Activated CD4-positive, alpha-beta memory T cell treated with anti-CD3 and anti-CD28 coated beads for 36 hours (primary cell): ENCODE data around the gene PARP8. TPM values are rescaled to one million over a fixed set of nuclear protein-coding genes. Genes with fewer than 3 reads are reported as not detected.

Experiments
- CTCF ChIA-PET: fragments of 350-600 bp; sonication (Branson Sonifier 250); formaldehyde crosslinking; loops from one replicate; lab custom pipeline; 2021; ENCODE audit warnings: antibody characterized with exemption, inconsistent platforms; lab: Charles Lee
- POLR2A ChIA-PET: fragments of 350-600 bp; sonication (Branson Sonifier 250); formaldehyde crosslinking; loops from one replicate; lab custom pipeline; 2021; ENCODE audit warnings: antibody characterized with exemption; lab: Charles Lee
- DNase-seq: peaks from one replicate; pipeline ENCODE4 v3.0.0-alpha.2; 2020
- H3K27ac Mint-ChIP-seq: one replicate; pipeline ENCODE4 v1.8.0; 2021; ENCODE audit warnings: mixed read lengths
- H3K27me3 Mint-ChIP-seq: one replicate; pipeline ENCODE4 v1.8.0; 2021; ENCODE audit warnings: mixed read lengths
- H3K36me3 Mint-ChIP-seq: one replicate; pipeline ENCODE4 v1.8.0; 2021; ENCODE audit warnings: mixed read lengths
- H3K4me1 Mint-ChIP-seq: one replicate; pipeline ENCODE4 v1.8.0; 2021; ENCODE audit warnings: low read depth, mixed read lengths
- H3K4me3 Mint-ChIP-seq: one replicate; pipeline ENCODE4 v1.8.0; 2021; ENCODE audit warnings: mild to moderate bottlenecking, mixed read lengths
- H3K9me3 Mint-ChIP-seq: one replicate; pipeline ENCODE4 v1.8.0; 2021; ENCODE audit warnings: mixed read lengths
- intact Hi-C: fragments of 100-400 bp; cut with micrococcal nuclease; formaldehyde crosslinking; loops from one replicate; pipeline ENCODE4 v1.15.1; 2023
- total RNA-seq, 2 experiments: library from RNA; stranded (reverse); gene quantifications; one replicate each; pipeline ENCODE4 v1.2.3, GENCODE V29; 2021

The PARP8 gene
- total RNA-seq, 2 experiments from 2014 or later: 34.0 to 36.9 TPM

- H3K36me3 Mint-ChIP-seq: no peaks in the 10 kb centered on the region
- H3K4me1 Mint-ChIP-seq: no peaks in the 10 kb centered on the region
- no peak for DNase-seq
- H3K9me3 Mint-ChIP-seq: no peaks in the 10 kb centered on the region
- H3K4me3 Mint-ChIP-seq: no peak overlapping the region
- CTCF ChIA-PET: no interaction called here
- POLR2A ChIA-PET: no interaction called here
- intact Hi-C loops: no loop called here
- no peak overlapping the region for H3K27ac Mint-ChIP-seq
- peaks cover 7% of the 10 kb centered on the region for H3K27me3 Mint-ChIP-seq
Measured at GRCh38 chr5:50887889-50888633, 221.6 kb downstream of the PARP8 start.

DNA sequence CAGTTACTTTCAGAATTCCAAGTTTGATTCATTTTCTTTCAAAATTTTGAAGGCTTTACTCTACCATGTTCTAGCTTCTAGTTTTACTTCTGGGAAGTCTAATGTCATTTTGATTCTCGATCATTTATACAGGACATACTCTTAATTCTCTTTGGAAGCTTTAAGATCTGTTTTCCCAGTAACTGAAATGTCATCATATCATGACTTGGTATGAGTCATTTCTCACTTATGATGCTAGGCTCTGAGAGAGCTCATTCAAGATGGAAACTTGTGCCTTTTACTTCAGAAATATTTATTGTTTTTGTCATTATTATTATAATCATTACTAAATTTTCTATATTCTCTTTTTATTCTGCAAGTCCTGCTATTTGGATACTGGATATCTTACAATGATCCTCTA is 222.3 kb downstream of the PARP8 start:
- no peak for DNase-seq
- Mint-ChIP-seq H3K9me3 (no peaks in the 10 kb centered on the region), H3K4me3 (no peak overlapping the region), H3K36me3 (no peaks in the 10 kb centered on the region), H3K4me1 (no peaks in the 10 kb centered on the region), H3K27ac (no peak overlapping the region), H3K27me3 (peaks cover 7% of the 10 kb centered on the region)
- intact Hi-C loops: no loop called here
- CTCF ChIA-PET: no interaction called here
- POLR2A ChIA-PET: no interaction called here

DNA sequence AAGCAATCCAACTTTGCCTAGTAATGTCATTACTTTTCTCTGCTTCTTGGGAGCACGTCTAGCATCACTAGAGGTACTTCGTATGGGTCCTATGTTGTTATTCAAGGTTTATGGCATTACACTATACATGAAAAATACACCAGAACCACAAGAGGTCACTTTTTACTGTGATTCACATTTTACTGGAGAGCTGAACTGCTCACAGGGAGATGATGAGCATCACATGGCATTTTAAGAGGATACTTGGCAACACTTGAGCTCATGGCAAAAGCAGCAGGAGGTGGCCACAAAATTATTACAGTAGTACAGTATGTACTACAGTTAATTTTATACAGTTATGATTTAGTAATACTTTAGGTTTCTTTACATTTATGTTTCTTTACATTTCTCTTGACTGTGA is 223.4 kb downstream of the PARP8 start:
- intact Hi-C loops: no loop called here
- H3K27ac Mint-ChIP-seq: no peak overlapping the region
- H3K27me3 Mint-ChIP-seq: peaks cover 6% of the 10 kb centered on the region
- H3K9me3 Mint-ChIP-seq: no peaks in the 10 kb centered on the region
- ChIA-PET POLR2A (no interaction called here), CTCF (no interaction called here)
- no peaks in the 10 kb centered on the region for H3K36me3 Mint-ChIP-seq
- no peaks in the 10 kb centered on the region for H3K4me1 Mint-ChIP-seq
- no peak overlapping the region for H3K4me3 Mint-ChIP-seq
- no peak for DNase-seq

Other genes with a start within 250 kb of the PARP8 start
- gene EMB, start 225.3 kb upstream of the PARP8 start, total RNA-seq: 10 to 100 TPM; 87.6 to 90.2 TPM